HepG2 (cell line): ENCODE measurements around the gene NEDD8. TPM values are rescaled to one million over a fixed set of nuclear protein-coding genes. Genes with fewer than 3 reads are reported as not detected.

Experiments
- CBFB ChIP-seq: sonication (generic); formaldehyde crosslinking; IDR thresholded peaks from 2 replicates; pipeline ENCODE4 v1.4.0; 2020; ENCODE audit warnings: missing genetic modification reagents
- DPF2 ChIP-seq: sonication (generic); formaldehyde crosslinking; IDR thresholded peaks from 2 replicates; pipeline ENCODE4 v1.4.0; 2020; ENCODE audit warnings: mild to moderate bottlenecking, low read depth, missing genetic modification reagents, borderline replicate concordance
- FOXK1 ChIP-seq: sonication (generic); formaldehyde crosslinking; IDR thresholded peaks from 2 replicates; pipeline ENCODE4 v1.4.0; 2020; ENCODE audit warnings: low read depth, missing genetic modification reagents, borderline replicate concordance
- GABPB1 ChIP-seq: IDR thresholded peaks from 2 replicates; pipeline ENCODE4 v1.6.1; 2016; ENCODE audit warnings: mild to moderate bottlenecking, missing genetic modification reagents, moderate library complexity, missing compliant biosample characterization
- GATA4 ChIP-seq: sonication (generic); IDR thresholded peaks from 2 replicates; pipeline ENCODE4 v1.6.1; 2016; ENCODE audit warnings: antibody characterized with exemption, low read depth, borderline replicate concordance
- GFI1 ChIP-seq: sonication (generic); formaldehyde crosslinking; IDR thresholded peaks from 2 replicates; pipeline ENCODE4 v1.5.0; 2020; ENCODE audit warnings: missing genetic modification reagents, mild to moderate bottlenecking, borderline replicate concordance
- HNRNPK ChIP-seq: fragments of 200-400 bp; formaldehyde crosslinking; IDR thresholded peaks from 2 replicates; pipeline ENCODE4 v1.6.1; 2018; ENCODE audit warnings: low read length, low read depth, moderate library complexity, mild to moderate bottlenecking; ENCODE audit not compliant: poor library complexity, severe bottlenecking
- MAF1 ChIP-seq: sonication (generic); formaldehyde crosslinking; IDR thresholded peaks from 2 replicates; pipeline ENCODE4 v1.5.0; 2020; ENCODE audit warnings: missing genetic modification reagents, borderline replicate concordance
- NKX3-1 ChIP-seq: sonication (generic); formaldehyde crosslinking; IDR thresholded peaks from 2 replicates; pipeline ENCODE4 v1.5.0; 2020; ENCODE audit warnings: missing genetic modification reagents
- NR1H2 ChIP-seq: sonication (generic); formaldehyde crosslinking; IDR thresholded peaks from 2 replicates; pipeline ENCODE4 v1.8.1; 2022; ENCODE audit warnings: low read depth, missing genetic modification reagents, borderline replicate concordance
- NRL ChIP-seq: sonication (generic); formaldehyde crosslinking; IDR thresholded peaks from 2 replicates; pipeline ENCODE4 v1.5.0; 2020; ENCODE audit warnings: missing genetic modification reagents, mild to moderate bottlenecking, moderate library complexity, borderline replicate concordance
- RAD21 ChIP-seq: fragments of 450-650 bp; formaldehyde crosslinking; IDR thresholded peaks from 2 replicates; pipeline ENCODE4 v1.5.0; 2020; ENCODE audit warnings: mild to moderate bottlenecking
- RXRA ChIP-seq: sonication (generic); formaldehyde crosslinking; IDR thresholded peaks from 2 replicates; pipeline ENCODE4 v1.5.1; 2020; ENCODE audit warnings: missing genetic modification reagents
- SKI ChIP-seq: fragments of 450-650 bp; IDR thresholded peaks from one replicate; pipeline ENCODE4 v1.6.1; 2018; ENCODE audit warnings: mild to moderate bottlenecking; ENCODE audit not compliant: partially characterized antibody
- TBX3 ChIP-seq: fragments of 450-650 bp; IDR thresholded peaks from 2 replicates; pipeline ENCODE4 v1.6.1; 2017; ENCODE audit warnings: antibody characterized with exemption, mild to moderate bottlenecking, inconsistent platforms, borderline replicate concordance
- TCF7L2 ChIP-seq: IDR thresholded peaks from 2 replicates; pipeline ENCODE4 v1.6.1; 2011; ENCODE audit warnings: mild to moderate bottlenecking, low read depth, low read length, moderate library complexity
- TEAD3 ChIP-seq: optimal IDR thresholded peaks from 2 replicates; pipeline ENCODE3; 2016; ENCODE audit warnings: borderline replicate concordance
- ZFP62 ChIP-seq: sonication (generic); formaldehyde crosslinking; IDR thresholded peaks from 2 replicates; pipeline ENCODE4 v1.4.0; 2020; ENCODE audit warnings: missing genetic modification reagents
- ZNF329 ChIP-seq: sonication (generic); formaldehyde crosslinking; IDR thresholded peaks from 2 replicates; pipeline ENCODE4 v1.9.0; 2021; ENCODE audit warnings: low read depth, mild to moderate bottlenecking, missing genetic modification reagents
- ZNF343 ChIP-seq: sonication (generic); formaldehyde crosslinking; IDR thresholded peaks from 2 replicates; pipeline ENCODE4 v1.4.0; 2020; ENCODE audit warnings: mild to moderate bottlenecking, missing genetic modification reagents
- ZNF431 ChIP-seq: sonication (generic); formaldehyde crosslinking; IDR thresholded peaks from 2 replicates; pipeline ENCODE4 v1.9.0; 2022; ENCODE audit warnings: missing genetic modification reagents, low read depth, mild to moderate bottlenecking, borderline replicate concordance
- ZNF782 ChIP-seq: sonication (generic); formaldehyde crosslinking; IDR thresholded peaks from 2 replicates; pipeline ENCODE4 v1.4.0; 2020; ENCODE audit warnings: missing genetic modification reagents, mild to moderate bottlenecking, borderline replicate concordance
- ZNF83 ChIP-seq: sonication (generic); formaldehyde crosslinking; IDR thresholded peaks from 2 replicates; pipeline ENCODE4 v1.4.0; 2020; ENCODE audit warnings: missing genetic modification reagents, mild to moderate bottlenecking, borderline replicate concordance
- ZZZ3 ChIP-seq: sonication (generic); formaldehyde crosslinking; IDR thresholded peaks from 2 replicates; pipeline ENCODE4 v1.4.0; 2020; ENCODE audit warnings: missing genetic modification reagents, mild to moderate bottlenecking, borderline replicate concordance
- polyA plus RNA-seq, 8 experiments: library from polyadenylated mRNA; depleted of rRNA in 3 of 8; stranded (reverse) in 7 of 8; unstranded in 1 of 8; fragments of >200 nt; fragmentation: Illumina TruSeq in 4 of 8; extraction: Trizol in 4 of 8; gene quantifications; 2 replicates each; pipeline versions ENCODE4 v1.2.1 to v1.2.3, GENCODE V29; 2011 to 2016; ENCODE audit warnings: low read depth in 4 of 8, missing spikeins in 1 of 8, mixed read lengths in 1 of 8; ENCODE audit not compliant: insufficient read depth in 1 of 8
- total RNA-seq, 5 experiments: library from RNA; depleted of rRNA; stranded (reverse); fragments of >200 nt; fragmentation: Illumina TruSeq; extraction: Trizol; gene quantifications; 2 replicates each; pipeline ENCODE4 v1.2.3, GENCODE V29; 2016; ENCODE audit warnings: low read depth in 1 of 5
- TF ChIP-seq, protein P1 (sequence below): sonication (generic); formaldehyde crosslinking; IDR thresholded peaks from 2 replicates; pipeline ENCODE4 v1.4.0; 2020; ENCODE audit warnings: missing genetic modification reagents
- TF ChIP-seq, protein P2 (sequence below): sonication (generic); formaldehyde crosslinking; IDR thresholded peaks from 2 replicates; pipeline ENCODE4 v1.5.0; 2020; ENCODE audit warnings: missing genetic modification reagents

Gene NEDD8
- total and polyA plus RNA-seq, 2 of the 13 experiments (the other 11 are each of a cell fraction or from before 2014, with no cell fraction given) = 535 to 713 TPM

DNA sequence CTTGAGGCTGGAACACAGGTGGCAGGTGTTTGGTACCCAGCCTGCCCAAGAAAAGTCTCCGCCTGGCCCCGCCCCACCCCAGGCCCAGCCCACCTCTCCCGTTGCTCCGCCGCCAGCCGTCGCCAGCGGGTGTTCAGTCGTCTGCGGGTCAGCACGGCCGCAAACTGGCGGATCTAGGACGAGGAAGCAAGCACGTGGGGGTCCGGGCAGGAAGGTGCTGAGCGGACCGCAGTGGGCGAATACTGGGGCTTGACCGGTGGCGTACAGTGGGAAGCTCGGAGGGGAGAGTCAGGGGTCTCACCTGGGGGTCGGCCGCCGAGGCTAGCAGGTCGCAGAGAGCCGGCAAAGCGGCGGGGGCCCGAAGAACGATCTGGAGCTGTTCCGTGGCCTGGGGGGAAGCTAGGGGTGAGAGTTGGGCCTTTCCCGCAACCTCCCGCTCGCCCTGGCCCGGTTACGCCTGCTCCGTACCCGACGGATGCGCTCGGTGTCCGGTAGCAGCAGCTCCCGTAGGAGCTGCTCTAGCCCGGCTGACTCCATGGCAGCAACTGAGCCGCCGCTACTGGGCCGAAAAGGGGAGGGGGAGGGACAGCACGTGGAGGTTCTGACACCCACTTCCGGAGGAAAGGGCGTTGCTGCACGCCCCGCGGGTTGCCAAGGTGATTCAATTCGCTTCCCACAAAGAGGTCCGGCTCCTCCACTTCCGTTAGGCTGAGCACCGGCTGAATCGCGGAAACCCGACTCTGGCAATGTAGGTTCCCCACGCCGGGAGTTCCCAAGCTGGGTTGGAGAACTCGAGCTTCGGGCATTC is 43.7 kb downstream of the NEDD8 start, which contains the start of gene IPO4 (continued):
- TF ChIP-seq, protein P1, sequence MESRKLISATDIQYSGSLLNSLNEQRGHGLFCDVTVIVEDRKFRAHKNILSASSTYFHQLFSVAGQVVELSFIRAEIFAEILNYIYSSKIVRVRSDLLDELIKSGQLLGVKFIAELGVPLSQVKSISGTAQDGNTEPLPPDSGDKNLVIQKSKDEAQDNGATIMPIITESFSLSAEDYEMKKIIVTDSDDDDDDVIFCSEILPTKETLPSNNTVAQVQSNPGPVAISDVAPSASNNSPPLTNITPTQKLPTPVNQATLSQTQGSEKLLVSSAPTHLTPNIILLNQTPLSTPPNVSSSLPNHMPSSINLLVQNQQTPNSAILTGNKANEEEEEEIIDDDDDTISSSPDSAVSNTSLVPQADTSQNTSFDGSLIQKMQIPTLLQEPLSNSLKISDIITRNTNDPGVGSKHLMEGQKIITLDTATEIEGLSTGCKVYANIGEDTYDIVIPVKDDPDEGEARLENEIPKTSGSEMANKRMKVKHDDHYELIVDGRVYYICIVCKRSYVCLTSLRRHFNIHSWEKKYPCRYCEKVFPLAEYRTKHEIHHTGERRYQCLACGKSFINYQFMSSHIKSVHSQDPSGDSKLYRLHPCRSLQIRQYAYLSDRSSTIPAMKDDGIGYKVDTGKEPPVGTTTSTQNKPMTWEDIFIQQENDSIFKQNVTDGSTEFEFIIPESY = peak; percentile 85
- TF ChIP-seq GFI1 (CRISPR knock-in tag) (no peak), TBX3 (peak; percentile 82), NRL (CRISPR knock-in tag) (peak; percentile 98; the same call in 1 of the 2 replicates), GATA4 (peak; percentile 79; the same call in 1 of the 2 replicates), ZFP62 (CRISPR knock-in tag) (peak; percentile 61; the same call in 1 of the 2 replicates), TCF7L2 (no peak), NKX3-1 (CRISPR knock-in tag) (peak; percentile 94), GABPB1 (peak; percentile 99), RXRA (peak; percentile 93), FOXK1 (CRISPR knock-in tag) (peak; percentile 99), CBFB (CRISPR knock-in tag) (peak; percentile 99), ZNF782 (peak; percentile 98), ZNF329 (peak; percentile 92), SKI (peak; percentile 82), MAF1 (CRISPR knock-in tag) (peak; percentile 89), ZZZ3 (CRISPR knock-in tag) (peak; percentile 87), RAD21 (CRISPR knock-in tag) (peak; percentile 77), NR1H2 (CRISPR knock-in tag) (peak; percentile 74; the same call in 1 of the 2 replicates), ZNF83 (peak; percentile 75), DPF2 (CRISPR knock-in tag) (peak; percentile 49), ZNF431 (no peak), ZNF343 (peak; percentile 95), HNRNPK (no peak), TEAD3 (CRISPR knock-in tag) (peak; percentile 72)
- TF ChIP-seq, protein P2, sequence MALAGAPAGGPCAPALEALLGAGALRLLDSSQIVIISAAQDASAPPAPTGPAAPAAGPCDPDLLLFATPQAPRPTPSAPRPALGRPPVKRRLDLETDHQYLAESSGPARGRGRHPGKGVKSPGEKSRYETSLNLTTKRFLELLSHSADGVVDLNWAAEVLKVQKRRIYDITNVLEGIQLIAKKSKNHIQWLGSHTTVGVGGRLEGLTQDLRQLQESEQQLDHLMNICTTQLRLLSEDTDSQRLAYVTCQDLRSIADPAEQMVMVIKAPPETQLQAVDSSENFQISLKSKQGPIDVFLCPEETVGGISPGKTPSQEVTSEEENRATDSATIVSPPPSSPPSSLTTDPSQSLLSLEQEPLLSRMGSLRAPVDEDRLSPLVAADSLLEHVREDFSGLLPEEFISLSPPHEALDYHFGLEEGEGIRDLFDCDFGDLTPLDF = peak; percentile 90
